ENCODE results near the gene KIAA1217. TPM values are rescaled to one million over a fixed set of nuclear protein-coding genes. Genes with fewer than 3 reads are reported as not detected.

Gene KIAA1217
- total RNA-seq, 1 experiment from 2014 or later: 18.6 TPM

DNA sequence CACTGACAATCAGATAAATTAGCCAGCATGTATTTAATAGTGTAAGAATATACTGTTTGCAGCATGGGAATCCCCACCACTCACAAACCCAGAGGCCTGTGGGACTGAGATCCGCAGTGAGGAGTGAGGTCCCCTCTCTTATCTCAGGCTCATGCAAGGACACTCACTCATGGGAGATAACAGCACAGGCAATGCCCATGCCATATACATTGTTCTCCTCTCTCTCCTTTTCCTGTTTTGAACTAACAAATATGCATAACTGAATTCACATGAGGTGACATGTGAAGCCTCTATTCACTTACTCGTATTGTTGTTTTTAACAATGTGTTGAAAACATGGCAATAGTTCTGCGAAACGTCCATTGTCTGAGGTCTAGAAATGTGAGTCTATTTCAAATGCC lies 284.2 kb downstream of the KIAA1217 start:
- Histone ChIP-seq H4K8ac (replicated peaks; ENCODE audit: insufficient read length, low read depth, low read length) (no peak overlapping the region), H4K20me1 (ENCODE audit: control insufficient read depth, insufficient read depth, insufficient read length) (no peaks in the 10 kb centered on the region), H2AK5ac (ENCODE audit: insufficient read length, low read length) (no peak overlapping the region), H3K27ac (ENCODE audit: insufficient read length, low read depth, low read length) (no peak overlapping the region), H3K4me1 (ENCODE audit: insufficient read depth, low read length) (peaks cover 4% of the 10 kb centered on the region), H2BK15ac (ENCODE audit: low read depth, low read length) (no peak overlapping the region), H3K4me2 (ENCODE audit: insufficient read depth, insufficient read length, low read length) (no peak overlapping the region), H2BK12ac (ENCODE audit: insufficient read length, low read depth, low read length) (no peak overlapping the region), H3K79me1 (ENCODE audit: insufficient read depth, low read depth, low read length, poor library complexity, severe bottlenecking) (no peaks in the 10 kb centered on the region), H3K27me3 (ENCODE audit: insufficient read depth, low read length) (no peaks in the 10 kb centered on the region), H3K14ac (ENCODE audit: insufficient read depth, low read length) (no peak overlapping the region), H3K23ac (ENCODE audit: insufficient read length, low read depth, low read length) (no peak overlapping the region), H4K91ac (ENCODE audit: insufficient read length, low read depth, low read length) (no peak overlapping the region), H3K18ac (ENCODE audit: insufficient read length, low read depth, low read length) (no peak overlapping the region), H3K79me2 (ENCODE audit: insufficient read depth, low read length) (no peaks in the 10 kb centered on the region), H2BK20ac (ENCODE audit: low read depth, low read length, poor library complexity, severe bottlenecking) (no peak overlapping the region), H2AFZ (ENCODE audit: low read length) (no peak overlapping the region), H3K23me2 (ENCODE audit: insufficient read length, low read depth, low read length, poor library complexity, severe bottlenecking) (no peaks in the 10 kb centered on the region), H3T11ph (ENCODE audit: low read length) (no peak overlapping the region), H3K9ac (ENCODE audit: extremely low read depth, insufficient read length, low read length) (no peak overlapping the region), H3K4ac (ENCODE audit: low read depth, low read length) (no peak overlapping the region), H2BK5ac (ENCODE audit: insufficient read length, low read length) (no peak overlapping the region), H3K56ac (ENCODE audit: insufficient read length, low read depth, low read length) (no peak overlapping the region), H3K9me3 (ENCODE audit: control insufficient read depth, low read depth, low read length) (no peaks in the 10 kb centered on the region), H2BK120ac (ENCODE audit: low read depth, low read length, poor library complexity, severe bottlenecking) (no peak overlapping the region), H4K5ac (ENCODE audit: insufficient read length, low read depth, low read length) (no peak overlapping the region)
- H3K4me1 Mint-ChIP-seq: peaks cover 29% of the 10 kb centered on the region in 2 experiments
- no peak overlapping the region for H3K4me3 Mint-ChIP-seq
- H3K9me3 Mint-ChIP-seq: no peaks in the 10 kb centered on the region
- DNase-seq: no peak
- no peaks in the 10 kb centered on the region for H3K27me3 Mint-ChIP-seq (ENCODE audit: low read depth)
- no CpG with 5 or more reads among the region's 4 CpGs for WGBS (ENCODE audit: extremely low coverage, insufficient read length, low lambda C conversion rate)
- TF ChIP-seq, protein P1, sequence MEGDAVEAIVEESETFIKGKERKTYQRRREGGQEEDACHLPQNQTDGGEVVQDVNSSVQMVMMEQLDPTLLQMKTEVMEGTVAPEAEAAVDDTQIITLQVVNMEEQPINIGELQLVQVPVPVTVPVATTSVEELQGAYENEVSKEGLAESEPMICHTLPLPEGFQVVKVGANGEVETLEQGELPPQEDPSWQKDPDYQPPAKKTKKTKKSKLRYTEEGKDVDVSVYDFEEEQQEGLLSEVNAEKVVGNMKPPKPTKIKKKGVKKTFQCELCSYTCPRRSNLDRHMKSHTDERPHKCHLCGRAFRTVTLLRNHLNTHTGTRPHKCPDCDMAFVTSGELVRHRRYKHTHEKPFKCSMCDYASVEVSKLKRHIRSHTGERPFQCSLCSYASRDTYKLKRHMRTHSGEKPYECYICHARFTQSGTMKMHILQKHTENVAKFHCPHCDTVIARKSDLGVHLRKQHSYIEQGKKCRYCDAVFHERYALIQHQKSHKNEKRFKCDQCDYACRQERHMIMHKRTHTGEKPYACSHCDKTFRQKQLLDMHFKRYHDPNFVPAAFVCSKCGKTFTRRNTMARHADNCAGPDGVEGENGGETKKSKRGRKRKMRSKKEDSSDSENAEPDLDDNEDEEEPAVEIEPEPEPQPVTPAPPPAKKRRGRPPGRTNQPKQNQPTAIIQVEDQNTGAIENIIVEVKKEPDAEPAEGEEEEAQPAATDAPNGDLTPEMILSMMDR (conservative IDR thresholded peaks at IDR 0.05): no peak
- H3K36me3 Mint-ChIP-seq (ENCODE audit: insufficient read depth in 1 of 3, low read depth in 3 of 3): peaks cover 0 to 5% (median 0%) of the 10 kb centered on the region in 3 experiments; a peak in 1 of 7 replicates
- no peak overlapping the region for H3K27ac Mint-ChIP-seq

Data from H9 (cell line).